HL-60 (cell line): ENCODE results near the gene ZNF365.

Experiments
- DNase-seq, 2 experiments: peaks; one replicate each; pipeline ENCODE4 v3.0.0-alpha.2; 2010 to 2020; ENCODE audit warnings: low read depth in 1 of 2, low spot score in 1 of 2
- H3K27ac ChIP-seq: fragments of 250-450 bp; sonication (Bioruptor Pico); replicated peaks from 2 replicates; pipeline ENCODE4 v1.5.1; 2020; ENCODE audit warnings: mild to moderate bottlenecking, moderate library complexity
- H3K27me3 ChIP-seq: fragments of 250-450 bp; sonication (Bioruptor Pico); 2 replicates; pipeline ENCODE4 v1.5.1; 2021; ENCODE audit warnings: mild to moderate bottlenecking, moderate library complexity; ENCODE audit not compliant: insufficient read depth, poor library complexity, severe bottlenecking
- H3K4me3 ChIP-seq: replicated peaks from 2 replicates; pipeline ENCODE4 v1.5.1; 2011; ENCODE audit warnings: mild to moderate bottlenecking, control low read depth, low read length; ENCODE audit not compliant: insufficient read depth
- GABPA ChIP-seq: IDR thresholded peaks from 2 replicates; pipeline ENCODE4 v1.6.1; 2012; ENCODE audit warnings: low read depth
- POLR2AphosphoS5 ChIP-seq: IDR thresholded peaks from 2 replicates; pipeline ENCODE4 v1.6.1; 2012; ENCODE audit warnings: low read depth
- SPI1 ChIP-seq: IDR thresholded peaks from 2 replicates; pipeline ENCODE4 v1.6.1; 2012; ENCODE audit warnings: low read depth, mild to moderate bottlenecking, borderline replicate concordance
- long read RNA-seq: library from polyadenylated mRNA; unstranded; transcript quantifications from one replicate; pipeline ENCODE4 v2.0.0, GENCODE V29; 2020
- TF ChIP-seq, protein P1 (sequence below): IDR thresholded peaks from one replicate; pipeline ENCODE4 v1.5.1; 2011; ENCODE audit warnings: low read length, control low read depth, inconsistent platforms; ENCODE audit not compliant: insufficient read depth
- TF ChIP-seq, protein P2 (sequence below): IDR thresholded peaks from 2 replicates; pipeline ENCODE4 v1.6.1; 2012; ENCODE audit warnings: low read depth; ENCODE audit not compliant: insufficient replicate concordance

Gene ZNF365, protein sequence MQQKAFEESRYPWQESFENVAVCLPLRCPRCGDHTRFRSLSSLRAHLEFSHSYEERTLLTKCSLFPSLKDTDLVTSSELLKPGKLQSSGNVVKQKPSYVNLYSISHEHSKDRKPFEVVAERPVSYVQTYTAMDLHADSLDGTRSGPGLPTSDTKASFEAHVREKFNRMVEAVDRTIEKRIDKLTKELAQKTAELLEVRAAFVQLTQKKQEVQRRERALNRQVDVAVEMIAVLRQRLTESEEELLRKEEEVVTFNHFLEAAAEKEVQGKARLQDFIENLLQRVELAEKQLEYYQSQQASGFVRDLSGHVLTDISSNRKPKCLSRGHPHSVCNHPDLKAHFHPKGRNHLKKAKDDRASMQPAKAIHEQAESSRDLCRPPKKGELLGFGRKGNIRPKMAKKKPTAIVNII
- long read RNA-seq = 0 reads

DNA sequence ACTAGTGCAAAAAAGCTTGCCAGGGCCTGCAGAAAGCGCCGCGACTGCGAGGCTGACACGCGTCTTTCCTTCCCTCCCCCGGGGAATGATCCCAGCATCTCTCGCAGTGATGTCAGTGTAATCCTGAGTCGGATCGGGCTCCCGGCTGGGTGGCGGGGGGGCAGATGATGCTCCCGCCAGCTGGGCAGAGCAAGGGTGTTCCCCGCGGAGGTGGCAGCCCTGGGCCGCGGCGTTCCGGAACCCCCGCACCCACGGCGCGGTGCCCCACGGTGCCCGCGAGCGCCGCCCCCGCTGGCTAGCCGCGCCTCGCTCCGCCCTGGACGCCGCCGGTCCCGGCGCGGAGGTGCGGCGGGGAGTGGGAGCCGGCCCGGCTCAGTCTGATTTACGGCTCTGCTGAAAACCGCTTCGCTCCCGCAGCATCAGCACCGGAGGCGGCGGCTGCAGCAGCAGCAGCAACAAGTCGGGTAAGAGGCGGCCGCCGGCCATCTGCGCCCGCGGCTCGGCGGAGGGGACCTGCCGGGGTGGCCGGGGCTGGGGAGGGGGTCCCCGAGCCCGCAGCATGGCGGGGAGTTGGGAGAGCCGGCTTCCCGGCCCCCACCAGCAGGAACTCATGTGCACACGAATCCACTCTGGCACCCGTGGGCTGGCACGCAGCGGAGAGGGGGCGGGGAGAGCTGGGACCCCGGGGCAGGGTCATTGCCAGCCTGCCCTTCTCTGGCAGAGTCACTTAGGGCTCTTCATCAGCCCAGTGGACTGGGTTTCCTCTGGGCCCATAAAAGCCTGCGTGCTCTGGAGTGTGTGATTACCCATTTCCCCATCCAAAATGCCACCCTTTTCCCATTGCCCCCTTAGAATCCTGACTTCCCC lies at the start of gene ZNF365:
TSS of gene ZNF365 (plus strand) at position 375 of the 867 bp plus-strand sequence. CDS start 1,825 bp downstream, outside the sequence.
- Histone ChIP-seq H3K27ac (no peak within 1 kb of the TSS), H3K4me3 (peak within 1 kb of the TSS; percentile 38), H3K27me3 (peaks cover 25% of the 10 kb centered on the region)
- peak; percentile 55; the same call in 1 of the 2 replicates for TF ChIP-seq SPI1
- TF ChIP-seq, protein P1, sequence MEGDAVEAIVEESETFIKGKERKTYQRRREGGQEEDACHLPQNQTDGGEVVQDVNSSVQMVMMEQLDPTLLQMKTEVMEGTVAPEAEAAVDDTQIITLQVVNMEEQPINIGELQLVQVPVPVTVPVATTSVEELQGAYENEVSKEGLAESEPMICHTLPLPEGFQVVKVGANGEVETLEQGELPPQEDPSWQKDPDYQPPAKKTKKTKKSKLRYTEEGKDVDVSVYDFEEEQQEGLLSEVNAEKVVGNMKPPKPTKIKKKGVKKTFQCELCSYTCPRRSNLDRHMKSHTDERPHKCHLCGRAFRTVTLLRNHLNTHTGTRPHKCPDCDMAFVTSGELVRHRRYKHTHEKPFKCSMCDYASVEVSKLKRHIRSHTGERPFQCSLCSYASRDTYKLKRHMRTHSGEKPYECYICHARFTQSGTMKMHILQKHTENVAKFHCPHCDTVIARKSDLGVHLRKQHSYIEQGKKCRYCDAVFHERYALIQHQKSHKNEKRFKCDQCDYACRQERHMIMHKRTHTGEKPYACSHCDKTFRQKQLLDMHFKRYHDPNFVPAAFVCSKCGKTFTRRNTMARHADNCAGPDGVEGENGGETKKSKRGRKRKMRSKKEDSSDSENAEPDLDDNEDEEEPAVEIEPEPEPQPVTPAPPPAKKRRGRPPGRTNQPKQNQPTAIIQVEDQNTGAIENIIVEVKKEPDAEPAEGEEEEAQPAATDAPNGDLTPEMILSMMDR = no peak
- peak in 1 of 2 experiments; percentile 22 for DNase-seq

DNA sequence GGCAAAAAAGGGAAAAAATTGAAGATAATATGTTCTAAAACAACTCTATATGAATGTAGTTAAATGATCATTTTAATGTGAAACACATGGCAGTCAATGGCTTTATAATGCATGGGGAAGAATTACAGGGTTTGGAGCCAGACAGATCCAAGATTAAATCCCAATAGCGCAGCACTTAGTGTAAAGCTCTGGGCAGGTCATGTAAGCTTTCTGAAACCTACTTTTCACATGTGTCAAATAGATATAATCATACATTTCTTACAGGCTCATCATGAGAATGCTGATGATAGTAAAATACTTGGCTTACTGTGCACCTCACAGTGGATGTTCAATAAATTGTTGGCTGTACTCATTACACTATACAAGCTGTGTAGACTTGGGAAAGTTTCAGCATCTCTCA lies 48.0 kb upstream of the ZNF365 start:
- no peaks in the 10 kb centered on the region for H3K27me3 ChIP-seq
- TF ChIP-seq GABPA (no peak), POLR2AphosphoS5 (no peak), SPI1 (no peak)
- TF ChIP-seq, protein P2, sequence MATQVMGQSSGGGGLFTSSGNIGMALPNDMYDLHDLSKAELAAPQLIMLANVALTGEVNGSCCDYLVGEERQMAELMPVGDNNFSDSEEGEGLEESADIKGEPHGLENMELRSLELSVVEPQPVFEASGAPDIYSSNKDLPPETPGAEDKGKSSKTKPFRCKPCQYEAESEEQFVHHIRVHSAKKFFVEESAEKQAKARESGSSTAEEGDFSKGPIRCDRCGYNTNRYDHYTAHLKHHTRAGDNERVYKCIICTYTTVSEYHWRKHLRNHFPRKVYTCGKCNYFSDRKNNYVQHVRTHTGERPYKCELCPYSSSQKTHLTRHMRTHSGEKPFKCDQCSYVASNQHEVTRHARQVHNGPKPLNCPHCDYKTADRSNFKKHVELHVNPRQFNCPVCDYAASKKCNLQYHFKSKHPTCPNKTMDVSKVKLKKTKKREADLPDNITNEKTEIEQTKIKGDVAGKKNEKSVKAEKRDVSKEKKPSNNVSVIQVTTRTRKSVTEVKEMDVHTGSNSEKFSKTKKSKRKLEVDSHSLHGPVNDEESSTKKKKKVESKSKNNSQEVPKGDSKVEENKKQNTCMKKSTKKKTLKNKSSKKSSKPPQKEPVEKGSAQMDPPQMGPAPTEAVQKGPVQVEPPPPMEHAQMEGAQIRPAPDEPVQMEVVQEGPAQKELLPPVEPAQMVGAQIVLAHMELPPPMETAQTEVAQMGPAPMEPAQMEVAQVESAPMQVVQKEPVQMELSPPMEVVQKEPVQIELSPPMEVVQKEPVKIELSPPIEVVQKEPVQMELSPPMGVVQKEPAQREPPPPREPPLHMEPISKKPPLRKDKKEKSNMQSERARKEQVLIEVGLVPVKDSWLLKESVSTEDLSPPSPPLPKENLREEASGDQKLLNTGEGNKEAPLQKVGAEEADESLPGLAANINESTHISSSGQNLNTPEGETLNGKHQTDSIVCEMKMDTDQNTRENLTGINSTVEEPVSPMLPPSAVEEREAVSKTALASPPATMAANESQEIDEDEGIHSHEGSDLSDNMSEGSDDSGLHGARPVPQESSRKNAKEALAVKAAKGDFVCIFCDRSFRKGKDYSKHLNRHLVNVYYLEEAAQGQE = no peak
- TF ChIP-seq, protein P1 = no peak
- no peak overlapping the region for H3K27ac ChIP-seq
- no peak overlapping the region for H3K4me3 ChIP-seq
- no peak for DNase-seq

DNA sequence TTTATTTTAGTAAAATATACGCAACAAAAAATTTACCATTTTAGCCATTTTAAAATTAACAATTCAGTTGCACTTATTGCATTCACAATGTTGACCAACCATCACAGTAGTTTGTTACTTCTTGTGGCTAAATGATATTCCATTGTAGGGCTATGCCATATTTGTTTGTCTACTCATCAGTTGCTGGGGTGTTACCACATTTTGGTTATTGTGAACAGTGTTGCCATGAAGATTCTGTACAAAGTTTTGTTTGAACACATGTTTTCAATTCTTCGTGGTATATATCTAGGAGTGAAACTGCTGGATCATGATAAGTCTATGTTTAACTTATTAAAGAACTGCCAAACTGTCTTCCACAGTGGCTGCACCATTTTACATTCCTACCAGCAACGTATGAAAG lies 46.3 kb upstream of the ZNF365 start:
- no peaks in the 10 kb centered on the region for H3K27me3 ChIP-seq
- TF ChIP-seq POLR2AphosphoS5 (no peak), GABPA (no peak), SPI1 (no peak)
- TF ChIP-seq, protein P2 = no peak
- TF ChIP-seq, protein P1 = no peak
- H3K27ac ChIP-seq = no peak overlapping the region
- no peak overlapping the region for H3K4me3 ChIP-seq
- no peak for DNase-seq
